Neural crest cell (in vitro differentiated cells): ENCODE measurements around the gene NRXN3. TPM values are rescaled to one million over a fixed set of nuclear protein-coding genes. Genes with fewer than 3 reads are reported as not detected.

Experiments
- DNase-seq: peaks from one replicate; pipeline ENCODE4 v3.0.0; 2021; ENCODE audit warnings: low read depth, mixed read lengths, low spot score
- H3K27ac Mint-ChIP-seq: one replicate; pipeline ENCODE4 v1.8.0; 2021; ENCODE audit warnings: mild to moderate bottlenecking, mixed read lengths; ENCODE audit not compliant: unreplicated experiment
- H3K27me3 Mint-ChIP-seq: 2 replicates; pipeline ENCODE4 v1.8.0; 2021; ENCODE audit warnings: low read depth, mild to moderate bottlenecking, mixed read lengths
- H3K36me3 Mint-ChIP-seq: 2 replicates; pipeline ENCODE4 v1.8.0; 2021; ENCODE audit warnings: low read depth, mild to moderate bottlenecking, mixed read lengths
- H3K4me1 Mint-ChIP-seq: 2 replicates; pipeline ENCODE4 v1.8.0; 2021; ENCODE audit warnings: mixed read lengths
- H3K4me3 Mint-ChIP-seq: one replicate; pipeline ENCODE4 v1.8.0; 2021; ENCODE audit warnings: mild to moderate bottlenecking, mixed read lengths
- H3K9me3 Mint-ChIP-seq: 2 replicates; pipeline ENCODE4 v1.8.0; 2021; ENCODE audit warnings: mixed read lengths
- total RNA-seq: library from RNA; stranded (reverse); gene quantifications from 2 replicates; pipeline ENCODE4 v1.2.1, GENCODE V29; 2021
- TF ChIP-seq, protein P1 (sequence below): fragments of 200-600 bp; sonication (generic); conservative IDR thresholded peaks from 2 replicates; pipeline ENCODE4 v1.5.0; 2021; ENCODE audit warnings: antibody characterized with exemption, mild to moderate bottlenecking

Gene NRXN3
- total RNA-seq, 1 donor from 2014 or later = 2.5 TPM

DNA sequence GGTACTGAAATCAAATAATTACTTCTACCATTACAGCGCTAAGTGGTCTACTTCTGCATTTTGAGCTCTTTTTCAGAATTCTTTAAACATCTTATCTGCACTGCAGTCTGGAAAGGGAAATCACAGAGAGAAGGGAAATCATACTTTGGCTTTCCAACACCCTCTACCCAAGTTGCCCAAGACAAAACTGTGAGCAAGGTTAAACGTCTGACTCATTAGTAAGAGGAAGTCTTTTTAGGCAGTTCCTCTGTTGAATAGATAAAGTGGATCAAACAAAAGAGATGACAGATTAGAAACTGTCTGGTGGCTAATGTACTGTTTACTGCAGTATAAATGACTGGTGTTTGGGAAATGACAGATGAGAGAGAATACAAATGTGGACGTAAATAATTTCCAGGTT lies 858.1 kb downstream of the NRXN3 start:
- H3K9me3 Mint-ChIP-seq = peaks cover 11% of the 10 kb centered on the region
- no peak overlapping the region for H3K27ac Mint-ChIP-seq
- no peaks in the 10 kb centered on the region for H3K4me1 Mint-ChIP-seq
- no peaks in the 10 kb centered on the region for H3K36me3 Mint-ChIP-seq
- TF ChIP-seq, protein P1, sequence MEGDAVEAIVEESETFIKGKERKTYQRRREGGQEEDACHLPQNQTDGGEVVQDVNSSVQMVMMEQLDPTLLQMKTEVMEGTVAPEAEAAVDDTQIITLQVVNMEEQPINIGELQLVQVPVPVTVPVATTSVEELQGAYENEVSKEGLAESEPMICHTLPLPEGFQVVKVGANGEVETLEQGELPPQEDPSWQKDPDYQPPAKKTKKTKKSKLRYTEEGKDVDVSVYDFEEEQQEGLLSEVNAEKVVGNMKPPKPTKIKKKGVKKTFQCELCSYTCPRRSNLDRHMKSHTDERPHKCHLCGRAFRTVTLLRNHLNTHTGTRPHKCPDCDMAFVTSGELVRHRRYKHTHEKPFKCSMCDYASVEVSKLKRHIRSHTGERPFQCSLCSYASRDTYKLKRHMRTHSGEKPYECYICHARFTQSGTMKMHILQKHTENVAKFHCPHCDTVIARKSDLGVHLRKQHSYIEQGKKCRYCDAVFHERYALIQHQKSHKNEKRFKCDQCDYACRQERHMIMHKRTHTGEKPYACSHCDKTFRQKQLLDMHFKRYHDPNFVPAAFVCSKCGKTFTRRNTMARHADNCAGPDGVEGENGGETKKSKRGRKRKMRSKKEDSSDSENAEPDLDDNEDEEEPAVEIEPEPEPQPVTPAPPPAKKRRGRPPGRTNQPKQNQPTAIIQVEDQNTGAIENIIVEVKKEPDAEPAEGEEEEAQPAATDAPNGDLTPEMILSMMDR = no peak
- no peak overlapping the region for H3K4me3 Mint-ChIP-seq
- H3K27me3 Mint-ChIP-seq = no peaks in the 10 kb centered on the region
- DNase-seq = no peak

DNA sequence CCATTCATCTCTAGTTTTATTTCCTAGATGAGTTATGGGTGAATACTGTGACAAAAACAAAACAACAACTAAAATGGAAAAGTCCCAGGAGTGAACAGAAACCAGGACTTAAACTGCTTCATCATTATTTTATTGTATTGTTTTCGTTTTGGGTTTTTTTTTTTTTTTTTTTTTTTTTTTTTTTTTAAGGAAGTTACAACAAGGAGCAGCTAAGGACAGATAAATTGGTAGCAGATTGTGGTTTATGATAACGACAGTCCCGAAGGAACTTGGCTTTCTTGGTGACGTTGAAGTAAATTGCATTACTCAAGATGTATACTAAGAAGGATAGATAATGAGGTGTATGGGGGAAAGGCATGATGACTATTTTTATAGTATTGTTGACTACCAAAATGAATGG lies 866.3 kb downstream of the NRXN3 start:
- Mint-ChIP-seq H3K27me3 (no peaks in the 10 kb centered on the region), H3K27ac (no peak overlapping the region), H3K36me3 (no peaks in the 10 kb centered on the region), H3K4me3 (no peak overlapping the region), H3K9me3 (no peaks in the 10 kb centered on the region), H3K4me1 (no peaks in the 10 kb centered on the region)
- no peak for DNase-seq
- TF ChIP-seq, protein P1 = no peak

DNA sequence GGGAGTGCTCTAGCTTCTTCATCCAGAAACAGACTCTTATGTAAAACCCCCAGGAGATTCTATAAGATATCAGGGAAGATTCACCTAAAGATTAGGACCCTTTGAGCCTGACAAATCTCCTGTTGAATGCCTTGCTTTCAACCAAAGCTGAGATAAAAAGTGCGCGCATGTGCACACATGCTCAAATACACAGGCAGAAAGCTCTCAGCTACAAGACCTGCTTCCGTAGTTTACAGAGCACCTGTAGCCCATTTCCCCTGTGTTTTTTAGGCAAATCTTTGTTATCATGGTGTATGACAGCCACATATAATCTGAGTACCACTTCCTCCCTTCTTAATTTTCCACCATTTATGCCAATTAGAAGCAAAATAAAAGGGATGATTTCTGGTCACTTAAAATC lies 866.9 kb downstream of the NRXN3 start:
- TF ChIP-seq, protein P1 = no peak
- Mint-ChIP-seq H3K27ac (no peak overlapping the region), H3K9me3 (no peaks in the 10 kb centered on the region), H3K27me3 (no peaks in the 10 kb centered on the region), H3K4me3 (no peak overlapping the region), H3K4me1 (no peaks in the 10 kb centered on the region), H3K36me3 (no peaks in the 10 kb centered on the region)
- DNase-seq = no peak

DNA sequence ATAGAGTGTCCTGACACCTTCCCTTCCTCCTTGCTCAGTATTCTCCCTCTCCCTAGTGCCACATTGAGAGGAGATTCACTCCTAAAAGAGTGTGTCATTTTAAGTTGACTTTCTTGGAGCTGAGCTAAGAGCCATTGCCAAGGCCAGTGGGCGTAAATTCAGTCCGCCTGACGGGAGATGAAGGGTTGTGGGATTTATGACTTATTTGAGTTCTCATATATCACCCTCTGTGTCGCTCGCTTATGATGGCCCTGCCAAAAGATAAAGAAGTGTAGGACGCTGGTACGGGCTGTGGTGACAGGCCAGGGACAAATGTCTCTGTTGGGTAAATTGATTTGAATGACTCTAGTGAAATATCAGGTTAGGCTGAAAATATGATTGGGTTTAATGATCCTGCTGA lies 867.4 kb downstream of the NRXN3 start:
- H3K27ac Mint-ChIP-seq = no peak overlapping the region
- H3K4me1 Mint-ChIP-seq = no peaks in the 10 kb centered on the region
- TF ChIP-seq, protein P1 = no peak
- no peaks in the 10 kb centered on the region for H3K36me3 Mint-ChIP-seq
- DNase-seq = no peak
- no peak overlapping the region for H3K4me3 Mint-ChIP-seq
- H3K9me3 Mint-ChIP-seq = no peaks in the 10 kb centered on the region
- H3K27me3 Mint-ChIP-seq = no peaks in the 10 kb centered on the region

DNA sequence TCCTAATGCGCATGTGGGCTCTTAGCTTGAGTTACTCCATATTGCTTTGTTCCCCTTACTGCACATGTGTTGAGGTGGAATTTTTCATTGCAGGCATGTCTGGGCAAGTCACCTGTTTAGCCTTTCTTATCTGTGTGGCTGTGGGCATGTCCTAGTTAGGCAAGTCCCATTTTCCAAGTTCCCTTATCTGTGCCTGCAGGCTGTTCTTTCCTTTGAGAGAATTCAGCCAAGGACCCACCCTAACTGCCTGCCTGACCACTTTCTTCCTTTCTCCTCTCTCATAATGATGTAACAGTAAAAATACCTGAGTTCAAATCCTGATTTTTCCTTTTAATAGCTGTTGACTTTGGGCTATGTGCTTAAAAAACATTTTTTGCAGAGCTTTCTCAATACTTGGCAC lies 870.6 kb downstream of the NRXN3 start:
- no peaks in the 10 kb centered on the region for H3K4me1 Mint-ChIP-seq
- H3K36me3 Mint-ChIP-seq = no peaks in the 10 kb centered on the region
- no peak overlapping the region for H3K4me3 Mint-ChIP-seq
- H3K27me3 Mint-ChIP-seq = no peaks in the 10 kb centered on the region
- no peaks in the 10 kb centered on the region for H3K9me3 Mint-ChIP-seq
- H3K27ac Mint-ChIP-seq = no peak overlapping the region
- DNase-seq = no peak
- TF ChIP-seq, protein P1 = no peak
